Activated CD4-positive, CD25-positive, alpha-beta regulatory T cell treated with anti-CD3 and anti-CD28 coated beads, Interleukin-2, amount 50 U/mL, for 16 hours (primary cell): ENCODE data around the gene ENPP1.
A peak's percentile ranks its signal among the peaks of the same experiment; 100 is the strongest.
"Not testable (repeated sequence)": the region's sequence is repeated elsewhere in the genome, so short reads cannot be mapped to it uniquely, and the experiment has no call there.

Experiments
- DNase-seq: peaks from one replicate; pipeline ENCODE4 v3.0.0-alpha.2; 2020; ENCODE audit warnings: low read depth, low spot score

The ENPP1 gene

DNA sequence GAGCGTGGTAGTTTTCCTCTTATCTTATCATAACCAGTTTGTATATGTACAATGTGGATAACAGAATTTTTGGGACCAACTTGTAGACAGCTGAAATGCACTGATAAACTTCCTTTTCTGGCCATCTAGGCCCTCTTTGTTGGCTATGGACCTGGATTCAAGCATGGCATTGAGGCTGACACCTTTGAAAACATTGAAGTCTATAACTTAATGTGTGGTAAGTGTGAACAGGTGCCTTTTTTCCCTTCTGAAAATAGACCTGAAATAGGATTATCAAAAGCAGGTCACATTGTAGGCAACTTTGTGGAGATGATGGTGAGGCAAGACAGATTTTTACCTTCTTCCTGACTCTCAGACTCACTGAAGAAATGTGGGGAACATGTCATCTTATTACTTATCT, 67.8 kb downstream of the ENPP1 start:
- DNase-seq = no peak

GRCh38 chr6:131876545-131876944, 68.7 kb downstream of the ENPP1 start:
- DNase-seq = no peak

DNA sequence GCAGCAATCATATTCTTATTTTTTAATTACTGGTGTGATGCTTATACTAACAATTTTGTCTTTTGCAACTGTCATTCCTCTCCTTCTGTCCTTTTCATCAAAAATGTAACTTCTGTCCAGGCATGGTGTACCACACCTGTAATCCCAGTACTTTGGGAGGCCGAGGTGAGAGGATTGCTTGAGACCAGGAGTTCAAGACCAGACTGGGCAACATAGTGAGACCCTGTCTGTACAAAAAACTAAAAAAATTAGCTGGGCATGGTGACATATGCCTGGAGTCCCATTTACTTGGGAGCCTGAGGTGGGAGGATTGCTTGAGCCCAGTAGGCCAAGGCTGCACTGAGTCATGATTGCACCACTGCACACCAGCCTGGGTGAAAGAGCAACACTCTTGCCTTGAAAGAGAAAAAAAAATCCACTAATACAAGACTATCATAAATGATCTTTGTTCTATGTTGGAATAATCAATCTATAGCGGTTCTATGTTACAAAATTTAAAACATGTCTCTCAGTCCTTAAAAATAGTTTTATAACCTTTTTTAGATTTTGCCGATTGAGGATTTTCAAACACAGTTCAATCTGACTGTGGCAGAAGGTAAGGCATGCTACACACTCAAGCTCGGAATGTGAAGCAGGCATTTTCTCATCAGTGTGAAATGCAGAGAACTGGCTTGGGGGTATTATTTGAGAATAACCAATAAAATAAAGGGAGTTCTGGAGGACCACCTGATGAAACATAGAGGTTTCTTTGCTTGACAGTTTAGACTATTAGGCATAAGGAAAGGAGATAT, 70.4 kb downstream of the ENPP1 start:
- no peak for DNase-seq

DNA sequence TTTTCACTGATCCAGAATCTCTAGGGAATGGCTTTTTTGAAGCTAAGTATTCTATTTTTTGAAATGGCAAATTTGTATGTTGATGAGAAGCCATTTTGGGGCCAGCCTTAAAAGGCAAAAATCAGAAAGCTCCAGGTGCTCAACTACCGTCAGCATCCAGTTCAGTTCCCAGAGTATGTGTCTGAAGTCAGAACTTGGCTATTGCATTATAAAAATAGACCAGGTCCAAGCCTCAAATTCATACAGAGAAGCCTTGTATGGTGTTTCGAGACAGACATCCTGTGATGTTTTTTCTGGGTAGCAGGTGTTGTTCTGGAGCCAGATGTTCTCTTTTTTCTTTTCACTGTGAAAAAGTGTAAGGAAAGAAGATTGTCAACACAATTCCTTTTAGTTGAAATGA, 75.2 kb downstream of the ENPP1 start:
- no peak for DNase-seq

- no peak for DNase-seq
Observed at GRCh38 chr6:131885237-131885636, 77.4 kb downstream of the ENPP1 start.

GRCh38 chr6:131886517-131886916, 78.7 kb downstream of the ENPP1 start:
- DNase-seq = no peak

DNA sequence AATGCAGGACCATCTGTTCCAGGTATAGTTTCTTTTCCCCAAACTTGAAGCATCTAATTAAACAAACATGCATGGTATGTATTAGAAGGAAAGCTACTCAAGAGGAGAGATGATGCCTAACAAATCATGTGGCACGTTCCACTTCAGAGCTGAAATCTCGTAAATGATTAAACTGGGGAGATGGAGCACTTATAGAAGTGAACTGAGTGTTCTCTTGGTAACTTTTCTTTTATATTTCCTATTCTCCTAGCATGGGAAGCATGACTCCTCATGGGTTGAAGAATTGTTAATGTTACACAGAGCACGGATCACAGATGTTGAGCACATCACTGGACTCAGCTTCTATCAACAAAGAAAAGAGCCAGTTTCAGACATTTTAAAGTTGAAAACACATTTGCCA, 82.3 kb downstream of the ENPP1 start:
- DNase-seq = no peak

GRCh38 chr6:131893198-131893597, 85.4 kb downstream of the ENPP1 start:
- no peak for DNase-seq

DNA sequence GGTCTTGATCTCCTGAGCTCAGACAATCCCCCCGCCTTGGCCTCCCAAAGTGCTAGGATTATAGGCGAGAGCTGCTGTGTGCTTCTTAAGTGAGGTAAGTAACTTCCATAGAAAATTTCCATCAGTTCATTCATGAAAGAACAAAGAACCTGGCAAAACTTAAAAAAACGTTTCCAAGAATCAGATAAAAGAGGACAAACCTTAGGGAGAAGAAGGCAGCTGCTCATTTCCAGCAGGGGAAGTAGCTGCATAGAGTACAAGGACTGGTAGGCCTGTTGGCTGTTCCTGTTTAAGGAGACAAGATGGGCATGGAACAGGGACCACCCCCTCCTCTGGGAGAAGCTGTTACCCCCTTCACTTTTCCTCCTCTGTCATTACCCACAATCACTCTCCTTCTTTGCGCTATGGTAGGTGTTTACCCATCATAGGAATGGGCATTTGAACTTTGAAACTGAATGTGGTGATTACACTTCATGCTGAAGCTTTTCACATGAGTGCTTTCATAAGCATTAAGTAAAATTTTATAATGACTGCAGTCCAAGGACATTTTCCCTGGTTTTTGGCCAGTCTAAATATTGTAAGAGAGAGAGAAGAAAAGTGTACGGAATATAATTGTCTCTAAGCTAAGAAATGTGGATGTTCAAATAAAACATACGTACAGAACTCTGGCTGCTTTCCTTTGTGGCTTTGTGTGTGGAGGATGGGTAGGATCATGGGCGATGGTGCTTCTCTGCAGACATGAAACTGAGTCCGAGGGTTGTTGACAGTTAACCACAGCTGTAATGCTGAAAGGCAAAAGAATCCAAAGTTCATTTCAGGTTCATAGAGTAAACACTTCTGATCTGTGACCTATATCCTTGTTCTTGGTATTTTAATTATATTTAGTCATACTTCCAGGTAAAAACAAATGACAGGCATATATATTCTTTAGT, 86.9 kb downstream of the ENPP1 start:
- DNase-seq = no peak

GRCh38 chr6:131897050-131897435, 89.2 kb downstream of the ENPP1 start:
- DNase-seq = no peak

- no peak for DNase-seq
Observed at GRCh38 chr6:131897621-131898020, 89.8 kb downstream of the ENPP1 start.

DNA sequence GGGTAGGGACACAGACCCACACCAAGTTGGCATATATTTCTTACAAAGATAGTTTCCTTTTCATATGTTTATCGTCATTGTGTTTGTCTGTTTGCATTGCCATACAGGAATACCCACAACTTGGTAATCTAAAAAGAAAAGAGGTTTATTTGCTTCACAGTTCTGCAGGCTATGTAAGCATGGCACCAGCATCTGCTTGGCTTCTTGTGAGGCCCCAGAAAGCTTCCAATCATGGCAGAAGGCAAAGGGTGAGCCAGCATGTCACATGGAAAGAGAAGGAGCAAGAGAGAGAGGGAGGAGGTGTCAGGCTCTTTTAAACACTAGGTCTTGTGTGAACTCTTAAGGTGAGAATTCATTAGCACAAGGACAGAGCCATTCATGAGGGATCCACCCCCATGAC, 90.9 kb downstream of the ENPP1 start:
- no peak for DNase-seq

- no peak for DNase-seq
Observed at GRCh38 chr6:131900231-131900630, 92.4 kb downstream of the ENPP1 start.

GRCh38 chr6:131901326-131901873, 93.6 kb downstream of the ENPP1 start:
- not testable (repeated sequence) for DNase-seq

GRCh38 chr6:131903734-131904133, 95.9 kb downstream of the ENPP1 start:
- DNase-seq = not testable (repeated sequence)

GRCh38 chr6:131908787-131909186, 101.0 kb downstream of the ENPP1 start:
- DNase-seq = not testable (repeated sequence)

- peak; percentile 43 for DNase-seq
Observed at GRCh38 chr6:131909408-131910218, 101.8 kb downstream of the ENPP1 start.

- DNase-seq = no peak
Observed at GRCh38 chr6:131910219-131910589, 102.4 kb downstream of the ENPP1 start.

- DNase-seq = no peak
Observed at GRCh38 chr6:131910956-131911355, 103.1 kb downstream of the ENPP1 start.

GRCh38 chr6:131911951-131912350, 104.1 kb downstream of the ENPP1 start:
- no peak for DNase-seq

DNA sequence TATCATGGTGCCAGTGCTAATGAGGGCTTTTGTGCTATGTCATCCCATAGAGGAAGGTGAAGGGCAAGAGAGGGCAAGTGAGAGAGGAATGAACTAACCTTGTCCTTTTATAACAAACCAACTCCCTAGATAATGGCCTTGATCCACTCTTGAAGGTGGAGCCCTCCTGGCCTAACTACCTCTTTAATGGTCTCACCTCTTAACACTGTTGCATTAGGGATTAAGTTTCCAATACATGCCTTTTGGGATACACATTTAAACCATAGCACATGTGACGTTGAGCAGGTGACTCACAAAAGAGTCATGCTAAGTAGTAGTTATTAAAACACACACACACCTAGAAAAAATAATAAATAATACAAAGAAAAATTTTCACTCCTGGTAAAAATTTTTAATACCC, 106.4 kb downstream of the ENPP1 start:
- DNase-seq = no peak
